T-helper 9 cell (primary cell): ENCODE results near the gene AK8.

Experiments
- DNase-seq: peaks from one replicate; pipeline ENCODE4 v3.0.0-alpha.2; 2020

AK8 gene

DNA sequence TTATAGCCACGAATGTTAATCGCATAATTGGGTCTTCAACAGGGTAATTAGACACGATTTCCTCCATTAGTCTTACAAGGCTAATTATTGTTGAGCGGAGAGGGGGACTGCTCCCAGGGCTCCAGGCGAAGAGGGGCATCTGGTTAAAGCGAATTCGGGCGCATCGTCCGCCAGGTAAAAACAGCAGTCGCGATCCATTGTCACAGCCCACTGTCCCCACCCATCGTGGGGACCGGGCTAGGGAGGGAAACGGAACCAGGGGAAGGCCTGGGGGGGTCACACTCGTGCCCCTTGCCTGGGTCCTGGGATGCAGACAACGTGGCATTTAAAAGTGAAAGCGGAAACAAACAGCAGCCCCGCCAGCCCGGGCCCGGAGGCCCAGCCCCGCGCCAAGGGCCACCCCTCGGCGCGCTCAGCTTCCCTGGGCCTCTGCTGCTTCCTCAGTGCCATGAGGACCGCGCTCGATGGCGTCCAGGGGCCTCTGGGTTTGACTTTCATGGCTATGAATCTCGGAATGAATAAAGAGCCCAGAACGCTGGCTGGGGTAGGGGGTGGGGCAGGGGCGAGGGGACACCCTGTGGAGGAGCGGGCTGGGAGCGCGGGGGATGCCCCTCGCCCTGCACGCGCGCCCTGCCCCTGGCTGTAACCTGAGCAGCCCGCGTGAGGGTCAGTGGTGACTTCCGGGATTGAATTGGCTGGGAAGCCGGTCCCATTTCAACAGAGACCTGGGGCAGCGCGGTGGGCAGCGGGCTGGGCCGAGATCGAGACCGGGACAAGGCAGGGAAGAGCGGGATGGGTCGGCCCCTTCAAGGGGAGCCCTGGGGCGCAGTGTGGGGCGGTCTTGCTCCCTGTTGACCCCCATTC, 107.9 kb downstream of the AK8 start:
- DNase-seq, result peak; percentile 42

DNA sequence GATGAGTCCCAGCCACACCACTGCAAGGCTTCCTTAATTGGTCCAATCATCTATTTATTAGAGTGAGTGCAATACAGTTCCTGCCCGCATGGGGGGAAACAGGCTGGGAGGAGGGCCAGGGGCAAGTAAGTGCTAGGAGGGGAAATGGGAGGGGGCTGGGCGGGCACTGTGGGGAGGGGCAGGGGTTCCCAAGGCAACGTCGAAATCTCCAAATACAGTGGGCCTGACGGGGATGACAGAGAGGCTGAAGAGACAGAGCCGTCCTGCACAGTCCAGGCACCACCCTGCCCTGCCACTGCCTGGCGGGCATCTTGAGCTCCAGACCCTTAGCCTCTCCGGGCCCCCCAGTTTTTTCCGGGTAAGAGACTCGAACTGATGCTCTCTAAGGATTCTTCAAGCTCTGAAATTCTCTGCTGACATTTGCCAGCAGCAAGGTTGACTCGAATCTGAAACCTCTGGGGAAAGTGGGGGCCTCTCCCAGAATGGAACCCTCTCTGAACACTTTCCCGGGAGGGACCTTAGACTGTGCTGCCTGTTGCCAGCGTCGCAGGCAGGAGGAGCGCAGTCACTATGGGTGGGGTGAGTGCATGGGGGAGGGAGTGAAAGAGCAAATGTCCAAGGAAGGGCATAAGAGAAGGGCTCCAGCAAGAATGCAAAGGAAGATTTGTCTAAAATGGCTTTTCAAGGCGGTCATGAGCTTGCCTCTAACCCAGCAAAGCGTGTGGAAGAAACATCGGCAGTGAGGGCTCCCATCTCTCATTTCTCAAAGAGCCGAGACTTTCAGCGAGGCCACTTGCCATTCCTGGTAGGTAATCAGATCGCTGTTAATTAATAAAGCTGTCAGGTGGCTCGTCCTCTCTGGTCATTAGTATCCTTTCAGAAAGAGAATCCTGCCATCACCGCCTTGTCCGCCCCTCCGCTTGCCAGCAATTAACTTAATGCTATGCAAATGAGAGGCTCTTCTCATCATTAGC, 108.9 kb downstream of the AK8 start:
- peak; percentile 53 for DNase-seq

DNA sequence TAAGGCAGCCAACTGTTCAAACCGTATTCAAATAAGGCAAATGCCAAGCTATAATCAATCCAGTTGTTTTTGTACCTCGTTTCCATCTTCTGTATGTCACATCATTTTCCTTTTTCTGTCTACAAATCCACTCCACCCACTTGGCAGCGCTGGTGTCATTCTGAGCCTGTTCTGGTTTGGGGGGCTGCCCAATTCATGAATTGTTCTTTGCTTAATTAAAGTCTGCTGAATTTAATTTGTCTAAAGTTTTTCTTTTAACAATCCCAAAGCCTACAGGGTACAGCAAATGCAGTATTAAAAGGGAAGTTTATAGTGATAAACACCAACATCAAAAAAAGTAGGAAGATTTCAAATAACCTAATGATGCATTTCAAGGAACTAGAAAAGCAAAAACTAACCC, 114.5 kb downstream of the AK8 start:
- no peak for DNase-seq

DNA sequence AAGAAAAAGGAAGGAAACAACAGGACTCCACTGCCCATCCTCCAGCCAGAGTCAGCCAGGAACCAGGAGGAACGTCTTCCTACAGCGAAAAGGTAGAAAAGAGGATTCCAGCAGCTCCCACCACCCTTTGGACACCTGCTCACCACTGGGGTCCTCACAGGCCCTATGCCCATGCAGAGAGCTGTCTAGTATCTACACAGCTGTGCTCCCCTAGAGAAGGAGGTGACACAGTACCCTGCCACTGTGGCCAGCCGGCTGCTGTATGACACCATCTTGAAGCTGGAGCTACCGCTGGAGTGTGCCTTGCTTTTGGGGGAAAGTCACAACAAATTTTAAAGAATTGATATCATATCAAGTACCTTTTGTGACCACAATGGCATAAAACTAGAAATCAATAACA, 115.2 kb downstream of the AK8 start:
- DNase-seq, result no peak

DNA sequence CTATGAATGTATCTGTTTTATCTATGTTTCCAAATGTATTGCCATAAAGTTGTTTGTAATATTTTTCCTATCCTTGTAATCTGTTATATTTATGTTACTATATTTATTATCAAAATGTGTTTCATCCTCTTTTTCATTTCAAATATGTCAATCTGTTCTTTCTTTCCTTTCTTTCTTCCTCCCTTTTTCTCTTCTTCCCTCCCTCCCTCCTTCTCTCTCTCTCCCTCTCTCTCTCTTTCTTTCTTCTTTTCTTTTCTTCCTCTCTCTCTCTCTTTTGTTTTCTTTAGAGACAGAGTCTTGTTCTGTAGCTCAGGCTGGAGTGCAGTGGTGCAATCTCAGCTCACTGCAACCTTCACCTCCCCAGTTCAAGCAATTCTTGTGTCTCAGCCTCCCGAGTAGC, 116.5 kb downstream of the AK8 start:
- no peak for DNase-seq

DNA sequence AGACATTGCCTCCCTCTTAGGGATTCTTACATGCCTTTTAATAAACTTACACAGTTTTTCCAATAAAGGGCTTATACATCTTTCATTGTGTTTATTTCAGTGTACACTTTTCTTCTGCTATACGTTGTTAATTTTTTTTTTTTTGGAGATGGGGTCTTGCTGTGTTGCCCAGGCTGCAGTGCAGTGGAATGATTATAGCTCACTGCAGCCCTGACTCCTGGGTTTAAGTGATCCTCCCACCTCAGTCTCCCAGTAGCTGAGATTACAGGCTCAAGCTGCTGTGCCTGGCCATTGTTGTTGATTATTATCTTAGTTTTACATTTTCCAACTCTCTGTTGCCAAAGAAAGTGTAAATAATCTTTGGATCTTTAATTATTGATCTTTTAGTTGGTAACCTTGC, 118.0 kb downstream of the AK8 start:
- no peak for DNase-seq

DNA sequence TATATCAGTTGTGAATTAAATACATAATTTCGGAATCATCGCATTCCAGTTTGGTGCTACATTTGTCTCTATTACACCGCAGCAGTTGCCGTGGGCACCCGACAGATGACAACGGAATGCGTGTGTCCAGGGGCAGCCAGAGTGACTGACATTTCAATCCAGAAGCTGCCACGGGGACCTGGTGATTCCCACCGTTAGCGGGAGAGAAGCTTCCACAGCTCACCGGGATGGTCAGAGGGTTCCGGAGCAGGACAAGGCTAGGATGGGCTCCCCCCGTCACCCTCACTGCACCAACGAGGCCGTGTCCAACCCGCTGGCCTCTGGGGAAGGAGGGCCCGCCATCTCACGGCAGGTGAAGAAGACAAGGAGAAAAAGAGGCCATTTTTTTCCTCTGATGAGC, 121.1 kb downstream of the AK8 start:
- no peak for DNase-seq

DNA sequence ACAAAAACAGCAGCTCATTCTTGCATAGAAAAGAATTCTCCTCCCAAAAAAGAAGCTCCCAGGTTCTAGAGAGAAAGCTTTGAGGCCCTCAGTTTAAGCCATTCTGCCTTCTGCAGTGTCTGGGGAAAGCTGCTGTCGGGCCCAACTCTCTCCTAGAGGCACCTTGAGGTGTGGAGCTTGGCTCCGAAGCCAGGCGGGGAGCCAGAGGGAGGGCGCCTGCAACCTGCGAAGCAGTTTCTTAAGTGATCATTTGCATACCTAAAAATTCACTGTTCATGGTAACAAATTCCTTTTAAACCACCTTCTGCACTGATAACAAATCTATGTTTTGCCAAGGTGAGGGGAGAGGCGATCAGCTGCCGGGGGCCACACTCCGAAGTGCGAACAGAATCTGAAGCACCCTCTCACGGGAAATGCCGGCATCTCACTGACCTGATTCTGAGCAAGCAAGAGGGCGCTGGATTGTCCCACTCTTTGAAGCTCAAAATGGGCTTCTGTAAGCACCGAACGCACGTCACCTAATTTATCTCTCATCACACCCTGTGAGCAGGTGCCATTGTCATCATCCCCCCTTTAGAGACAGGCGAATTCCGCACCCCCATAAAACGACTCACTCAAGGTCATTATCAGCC, 121.8 kb downstream of the AK8 start:
- no peak for DNase-seq

DNA sequence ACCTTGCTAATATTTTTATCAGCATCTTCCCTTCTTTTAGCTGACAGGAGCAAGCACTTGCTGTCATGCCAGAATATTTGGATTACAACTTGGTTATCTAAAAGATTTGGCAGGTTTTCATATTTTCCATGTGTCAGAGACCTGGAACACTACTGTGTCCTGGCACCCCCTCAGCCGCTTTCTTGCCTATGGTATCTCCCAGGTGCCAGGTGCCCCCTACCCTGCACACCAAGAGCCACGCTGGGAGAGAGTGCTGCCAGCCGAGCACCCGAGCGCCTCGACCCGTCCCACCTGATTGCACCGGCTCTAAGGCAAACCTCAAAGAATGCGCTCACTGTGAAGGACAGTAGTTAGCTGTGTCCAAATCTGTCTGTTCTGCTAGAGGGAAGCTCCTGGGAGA, 123.0 kb downstream of the AK8 start:
- no peak for DNase-seq

DNA sequence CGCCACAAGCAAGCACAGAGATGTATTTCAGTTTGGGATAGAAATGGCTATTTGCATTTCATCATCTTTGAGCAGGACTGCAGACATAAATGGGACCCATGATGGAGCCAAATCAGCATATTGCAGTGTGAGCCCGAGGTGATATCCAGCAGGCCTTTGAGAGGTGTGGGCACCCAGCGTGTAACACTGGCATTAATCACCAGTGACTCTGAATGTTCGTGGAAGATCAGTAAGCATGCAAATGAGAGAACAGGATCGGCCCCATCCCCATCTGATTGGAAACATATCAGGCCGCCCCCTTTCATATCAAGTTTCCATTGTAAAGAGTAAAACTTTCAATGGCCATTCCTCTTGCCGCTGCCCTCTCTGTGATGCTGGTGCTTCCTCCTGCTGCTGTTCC, 123.8 kb downstream of the AK8 start:
- no peak for DNase-seq

DNA sequence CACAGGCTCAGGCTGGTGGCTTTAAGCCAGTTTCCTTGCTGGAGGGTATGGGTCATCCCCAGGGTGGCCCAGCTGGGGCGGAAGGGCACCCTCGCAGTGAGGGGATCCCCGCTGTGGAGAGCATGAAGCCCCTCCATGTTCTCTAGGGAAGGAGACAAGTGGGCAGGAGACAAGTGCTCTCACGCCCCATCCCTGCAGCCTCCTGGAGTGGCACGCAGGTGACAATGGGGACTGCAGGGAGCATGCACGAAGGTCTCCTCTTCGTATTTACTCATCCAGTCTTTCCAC, 124.5 kb downstream of the AK8 start:
- no peak for DNase-seq

DNA sequence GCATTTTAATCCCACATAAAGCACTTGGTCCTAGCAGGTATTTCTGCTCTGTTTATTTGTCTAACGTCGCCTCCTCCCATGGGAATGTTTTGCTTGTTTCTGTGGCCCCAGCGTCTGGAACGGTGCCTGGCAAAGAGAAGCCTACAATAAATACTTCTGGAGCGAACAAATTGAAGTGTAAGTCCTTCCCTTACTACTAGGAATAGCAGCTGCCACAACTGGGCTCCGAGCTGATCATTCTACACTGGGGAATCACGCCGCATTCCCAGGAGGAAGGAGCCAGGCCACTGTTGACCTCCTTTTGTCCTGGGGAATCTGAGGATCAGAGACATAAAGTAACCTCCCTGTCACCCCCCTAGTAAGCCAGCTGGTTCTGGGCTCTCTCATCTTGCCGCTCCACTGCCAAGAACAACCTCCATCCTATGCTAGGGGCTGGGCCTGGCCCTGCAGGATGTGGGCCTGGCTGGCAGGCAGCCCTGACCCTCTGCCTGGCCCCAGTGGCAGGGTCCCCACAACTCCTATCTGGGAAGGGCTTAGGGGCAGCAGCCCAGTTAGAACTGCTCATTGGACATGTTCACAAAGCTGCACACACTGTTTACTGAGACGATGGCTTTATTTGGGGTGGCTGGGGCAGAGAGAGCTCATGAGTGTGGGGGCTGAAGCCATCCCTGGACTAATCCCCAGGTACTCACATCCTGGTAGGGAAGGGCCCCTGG, 125.0 kb downstream of the AK8 start:
- DNase-seq, result no peak

DNA sequence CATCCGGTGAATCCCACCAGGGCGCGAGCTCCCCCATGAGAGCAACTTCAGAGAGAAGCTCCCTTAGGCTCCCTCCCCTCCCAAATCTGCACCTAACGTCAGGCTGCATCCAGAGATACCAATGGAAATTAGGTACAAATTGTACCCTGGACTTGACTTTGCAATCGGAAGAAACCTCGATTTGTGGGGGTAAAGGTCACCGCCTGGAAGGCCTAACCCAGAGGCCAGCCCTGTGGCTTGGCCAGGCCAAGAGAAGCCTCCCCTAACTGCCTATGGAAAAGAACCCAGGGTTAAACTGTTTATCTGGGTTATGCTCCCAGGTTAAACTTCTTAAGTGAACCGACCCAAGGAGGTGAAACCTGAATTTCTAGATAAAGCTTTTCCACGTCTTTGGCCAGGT, 127.4 kb downstream of the AK8 start:
- no peak for DNase-seq

DNA sequence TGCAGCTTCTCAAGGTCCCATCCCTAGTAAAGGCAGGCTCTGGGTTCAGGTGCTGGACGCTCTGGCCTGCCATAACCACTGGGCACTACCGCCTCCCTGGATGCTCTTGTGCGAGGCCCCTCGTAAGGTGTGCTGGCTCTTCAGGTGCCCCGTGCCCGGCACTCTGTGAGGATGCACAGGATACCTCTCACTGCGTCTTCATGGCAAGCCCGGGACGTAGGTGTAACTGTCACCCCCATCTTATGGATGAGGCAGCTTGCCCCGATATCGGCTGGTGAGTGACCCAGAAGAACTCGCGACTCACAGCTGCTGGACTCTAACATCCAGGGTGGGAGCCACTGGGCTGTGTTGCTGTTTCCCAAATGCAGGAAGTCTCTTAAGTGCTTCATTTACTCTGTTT, 128.8 kb downstream of the AK8 start:
- DNase-seq, result no peak

DNA sequence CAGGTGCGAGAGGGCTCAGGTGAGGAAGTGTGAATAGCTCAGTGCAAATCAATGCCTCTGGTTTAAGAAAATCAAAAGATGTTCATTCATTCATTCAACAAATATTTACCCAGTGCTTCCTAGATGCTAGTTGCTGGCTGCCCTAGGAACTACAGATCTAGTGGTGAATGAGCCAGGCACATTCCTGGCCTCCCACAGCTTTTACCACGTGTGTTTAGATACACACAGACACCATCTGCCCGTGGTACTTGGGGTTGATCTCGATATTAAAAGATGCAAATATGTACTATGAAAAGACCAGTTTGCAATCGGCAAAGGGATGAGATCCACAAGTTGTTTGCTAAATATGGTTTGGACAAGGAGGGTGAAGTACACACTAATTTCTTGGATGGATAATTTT, 129.6 kb downstream of the AK8 start:
- DNase-seq, result no peak

DNA sequence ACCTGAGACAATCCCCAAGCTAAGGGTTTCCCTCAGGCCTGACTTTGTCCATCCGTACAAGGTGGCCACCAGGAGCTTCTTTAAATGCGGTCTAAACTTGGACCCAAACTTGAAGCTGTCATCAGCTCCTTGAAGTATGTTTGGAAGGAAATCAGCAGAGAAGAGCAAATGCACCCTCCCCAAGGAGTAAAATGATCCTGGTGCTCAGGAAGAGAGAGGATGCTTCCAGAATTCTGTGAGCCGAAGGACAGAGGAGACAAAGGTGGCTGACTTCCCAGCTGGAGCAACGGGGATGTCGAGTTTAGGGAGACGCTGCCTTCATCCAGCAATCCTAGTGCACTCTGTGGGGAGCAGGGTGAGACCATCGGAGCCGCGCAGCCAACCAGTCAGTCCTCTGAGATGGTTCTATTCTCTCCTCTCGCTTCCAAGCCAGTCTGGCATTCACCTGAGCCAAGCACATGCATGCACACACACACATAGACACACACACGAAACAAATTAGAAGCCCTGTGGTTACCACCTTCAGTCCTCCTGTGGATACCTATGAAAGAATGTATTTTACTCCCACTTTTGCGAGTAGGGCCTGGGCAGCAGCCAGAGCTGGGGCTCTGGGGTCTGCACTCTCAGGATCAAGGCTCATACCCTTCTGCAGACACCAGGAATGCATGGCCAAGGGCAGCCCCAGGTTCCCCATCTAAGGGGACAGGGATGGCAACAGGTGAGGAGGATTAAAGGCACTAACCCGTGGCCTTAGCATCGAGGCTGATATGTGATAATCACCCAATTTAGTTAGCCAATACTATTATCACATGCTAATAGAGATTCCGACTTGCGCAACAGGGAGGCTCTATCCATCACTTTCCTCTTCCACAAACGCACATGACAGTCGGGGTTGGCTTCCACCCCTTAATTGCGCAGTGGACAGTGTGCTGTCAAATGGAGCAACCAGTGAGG, 132.1 kb downstream of the AK8 start:
- no peak for DNase-seq

DNA sequence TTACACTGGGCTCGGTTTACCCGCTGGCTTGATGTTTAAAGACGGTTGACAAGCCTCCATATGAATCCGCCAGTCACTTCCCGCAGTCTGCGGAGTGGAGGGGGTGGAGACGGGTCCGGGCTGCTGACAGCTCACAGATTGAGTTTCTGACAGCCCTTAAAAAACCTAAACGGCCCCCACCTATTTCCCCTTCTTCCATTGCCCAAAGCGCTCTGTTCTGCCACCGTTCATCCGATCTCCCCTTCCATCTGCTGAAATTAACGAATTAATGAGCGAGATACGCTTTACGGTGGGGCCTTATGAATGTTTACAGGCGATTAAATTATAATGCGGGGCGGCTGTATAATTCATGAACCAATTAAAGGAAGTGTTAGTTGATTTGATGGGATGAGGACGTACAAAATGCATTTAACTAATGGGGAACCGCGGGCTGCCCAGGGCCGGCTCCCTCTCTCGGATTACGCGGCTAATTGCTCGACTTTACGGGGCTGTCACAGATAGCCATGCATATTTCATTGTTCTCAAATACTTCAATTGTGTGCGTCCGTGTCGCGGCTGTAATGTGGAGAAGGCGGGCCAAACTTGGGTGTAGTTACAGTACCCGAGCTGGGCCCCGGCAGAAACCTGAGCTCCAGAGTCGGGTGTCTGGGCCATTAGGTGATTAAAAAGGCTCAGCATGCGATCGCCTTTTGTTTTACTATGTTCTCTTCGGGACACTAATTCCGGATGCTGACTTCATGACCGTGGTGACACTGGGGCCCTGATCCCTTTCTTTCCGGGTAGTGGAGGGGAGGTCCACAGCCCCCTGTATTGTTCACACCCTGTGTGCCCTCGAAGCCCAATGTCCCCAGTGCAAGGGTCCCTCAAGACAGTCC, 133.0 kb downstream of the AK8 start:
- DNase-seq, result no peak

DNA sequence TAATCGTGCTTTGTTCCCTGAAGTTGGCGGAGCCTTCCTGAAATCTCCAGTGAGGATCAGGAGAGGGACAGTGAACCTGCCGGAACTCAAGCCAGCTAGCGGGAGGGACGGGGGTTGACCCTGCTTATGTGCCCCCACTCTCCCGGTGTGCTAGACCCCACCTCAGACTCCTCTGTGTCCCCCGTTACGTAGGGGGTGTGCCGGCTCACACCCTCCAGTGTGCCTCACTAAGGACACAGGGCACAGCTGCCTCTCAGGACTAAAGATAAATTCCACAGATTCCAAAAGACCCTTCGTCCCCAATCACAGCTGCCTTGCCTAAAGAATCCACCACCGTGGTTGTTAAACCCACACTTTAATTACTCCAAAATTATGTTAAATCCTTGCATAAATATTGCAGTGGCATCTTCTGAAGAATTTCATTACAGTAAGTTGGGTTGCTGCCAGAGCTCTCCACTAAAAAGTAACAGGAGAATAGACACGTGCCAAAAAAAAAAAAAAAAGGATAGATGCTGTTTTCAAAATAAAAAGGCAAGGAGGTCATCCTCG, 134.1 kb downstream of the AK8 start:
- no peak for DNase-seq

DNA sequence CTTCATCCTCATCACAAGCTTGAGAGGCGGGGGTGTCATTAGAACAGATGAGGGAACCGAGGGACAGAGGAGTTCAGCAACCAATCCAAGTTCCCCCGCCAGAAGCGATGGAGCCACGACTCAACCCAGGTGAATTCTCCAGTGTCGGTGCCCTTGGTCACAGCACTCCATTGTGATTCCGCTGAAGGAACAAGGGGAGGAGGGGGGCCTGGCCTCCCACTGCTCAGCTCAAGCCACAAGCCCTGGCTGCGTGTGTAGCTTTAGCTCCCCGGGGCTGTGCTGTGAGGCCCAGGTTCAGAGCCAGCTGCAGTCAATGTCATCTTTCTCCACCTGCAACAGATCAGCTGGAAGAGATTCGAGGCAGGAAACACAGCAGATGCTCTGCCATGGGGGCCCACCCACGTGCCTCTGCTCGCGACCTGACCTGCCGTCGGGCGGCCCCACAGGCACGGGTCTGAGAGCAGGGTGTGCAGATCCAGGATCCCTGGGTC, 135.2 kb downstream of the AK8 start:
- DNase-seq, result no peak
